Measurements from ENCODE around the gene ZNF341.

DNA sequence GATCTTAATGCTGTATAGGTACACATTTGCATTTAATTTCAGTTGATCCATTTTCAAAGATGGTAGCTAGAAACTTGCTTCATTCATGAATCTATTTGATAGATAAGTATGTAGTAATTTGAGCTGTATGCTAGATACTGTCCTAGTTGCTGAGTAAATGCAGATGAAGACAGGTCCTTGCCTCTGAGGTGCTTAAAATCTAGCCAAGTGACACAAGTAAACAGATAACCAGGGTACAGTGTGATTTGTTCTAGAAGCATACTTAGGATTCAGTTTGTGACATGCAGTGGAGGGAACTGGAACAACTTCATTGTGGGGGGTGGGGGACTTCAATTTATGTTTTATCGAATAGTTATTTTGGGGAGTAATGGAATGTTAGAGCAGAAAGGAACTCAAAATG lies 88.6 kb downstream of the ZNF341 start:
- TF ChIP-seq CTCF (IDR thresholded peaks at IDR 0.05; ENCODE audit: poor library complexity, severe bottlenecking) (no peak), RAD21 (conservative IDR thresholded peaks at IDR 0.05) (no peak), SMC3 (conservative IDR thresholded peaks at IDR 0.05; ENCODE audit: poor library complexity) (no peak), EP300 (conservative IDR thresholded peaks at IDR 0.05; ENCODE audit: poor library complexity, severe bottlenecking) (no peak), EZH2 (IDR thresholded peaks at IDR 0.05; ENCODE audit: borderline replicate concordance, insufficient read depth, low read length, poor library complexity, severe bottlenecking) (no peak), TAF1 (IDR thresholded peaks at IDR 0.05; ENCODE audit: low read depth) (no peak)
- TF ChIP-seq, protein P1, sequence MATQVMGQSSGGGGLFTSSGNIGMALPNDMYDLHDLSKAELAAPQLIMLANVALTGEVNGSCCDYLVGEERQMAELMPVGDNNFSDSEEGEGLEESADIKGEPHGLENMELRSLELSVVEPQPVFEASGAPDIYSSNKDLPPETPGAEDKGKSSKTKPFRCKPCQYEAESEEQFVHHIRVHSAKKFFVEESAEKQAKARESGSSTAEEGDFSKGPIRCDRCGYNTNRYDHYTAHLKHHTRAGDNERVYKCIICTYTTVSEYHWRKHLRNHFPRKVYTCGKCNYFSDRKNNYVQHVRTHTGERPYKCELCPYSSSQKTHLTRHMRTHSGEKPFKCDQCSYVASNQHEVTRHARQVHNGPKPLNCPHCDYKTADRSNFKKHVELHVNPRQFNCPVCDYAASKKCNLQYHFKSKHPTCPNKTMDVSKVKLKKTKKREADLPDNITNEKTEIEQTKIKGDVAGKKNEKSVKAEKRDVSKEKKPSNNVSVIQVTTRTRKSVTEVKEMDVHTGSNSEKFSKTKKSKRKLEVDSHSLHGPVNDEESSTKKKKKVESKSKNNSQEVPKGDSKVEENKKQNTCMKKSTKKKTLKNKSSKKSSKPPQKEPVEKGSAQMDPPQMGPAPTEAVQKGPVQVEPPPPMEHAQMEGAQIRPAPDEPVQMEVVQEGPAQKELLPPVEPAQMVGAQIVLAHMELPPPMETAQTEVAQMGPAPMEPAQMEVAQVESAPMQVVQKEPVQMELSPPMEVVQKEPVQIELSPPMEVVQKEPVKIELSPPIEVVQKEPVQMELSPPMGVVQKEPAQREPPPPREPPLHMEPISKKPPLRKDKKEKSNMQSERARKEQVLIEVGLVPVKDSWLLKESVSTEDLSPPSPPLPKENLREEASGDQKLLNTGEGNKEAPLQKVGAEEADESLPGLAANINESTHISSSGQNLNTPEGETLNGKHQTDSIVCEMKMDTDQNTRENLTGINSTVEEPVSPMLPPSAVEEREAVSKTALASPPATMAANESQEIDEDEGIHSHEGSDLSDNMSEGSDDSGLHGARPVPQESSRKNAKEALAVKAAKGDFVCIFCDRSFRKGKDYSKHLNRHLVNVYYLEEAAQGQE (IDR thresholded peaks at IDR 0.05; ENCODE audit: borderline replicate concordance) = no peak

All from neural cell (in vitro differentiated cells).